ENCODE results near the gene TMEM247.

- no peak for TF ChIP-seq EZH2 (optimal IDR thresholded peaks at IDR 0.05; ENCODE audit: low read depth, low read length)
- TF ChIP-seq, protein P1, sequence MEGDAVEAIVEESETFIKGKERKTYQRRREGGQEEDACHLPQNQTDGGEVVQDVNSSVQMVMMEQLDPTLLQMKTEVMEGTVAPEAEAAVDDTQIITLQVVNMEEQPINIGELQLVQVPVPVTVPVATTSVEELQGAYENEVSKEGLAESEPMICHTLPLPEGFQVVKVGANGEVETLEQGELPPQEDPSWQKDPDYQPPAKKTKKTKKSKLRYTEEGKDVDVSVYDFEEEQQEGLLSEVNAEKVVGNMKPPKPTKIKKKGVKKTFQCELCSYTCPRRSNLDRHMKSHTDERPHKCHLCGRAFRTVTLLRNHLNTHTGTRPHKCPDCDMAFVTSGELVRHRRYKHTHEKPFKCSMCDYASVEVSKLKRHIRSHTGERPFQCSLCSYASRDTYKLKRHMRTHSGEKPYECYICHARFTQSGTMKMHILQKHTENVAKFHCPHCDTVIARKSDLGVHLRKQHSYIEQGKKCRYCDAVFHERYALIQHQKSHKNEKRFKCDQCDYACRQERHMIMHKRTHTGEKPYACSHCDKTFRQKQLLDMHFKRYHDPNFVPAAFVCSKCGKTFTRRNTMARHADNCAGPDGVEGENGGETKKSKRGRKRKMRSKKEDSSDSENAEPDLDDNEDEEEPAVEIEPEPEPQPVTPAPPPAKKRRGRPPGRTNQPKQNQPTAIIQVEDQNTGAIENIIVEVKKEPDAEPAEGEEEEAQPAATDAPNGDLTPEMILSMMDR (IDR thresholded peaks at IDR 0.05; ENCODE audit: low read length), result no peak
These were observed 12.9 kb downstream of the TMEM247 start for GRCh38 chr2:46492301-46492700.
